GM18520 (cell line): ENCODE measurements around the gene EHMT1.
"Not testable (repeated sequence)": the region's sequence is repeated elsewhere in the genome, so short reads cannot be mapped to it uniquely, and the experiment has no call there.

Experiments
- ATAC-seq: cut with Tn5 transposase; IDR thresholded peaks from one replicate; pipeline ENCODE4 v1.9.1; 2021; ENCODE audit not compliant: unreplicated experiment

The EHMT1 gene

GRCh38 chr9:137715866-137716693 is 97.3 kb downstream of the EHMT1 start:
- ATAC-seq = not testable (repeated sequence)

GRCh38 chr9:137716694-137717287 is 98.0 kb downstream of the EHMT1 start:
- ATAC-seq = no peak

- ATAC-seq = no peak
Observed at GRCh38 chr9:137717776-137718327, 99.0 kb downstream of the EHMT1 start.

GRCh38 chr9:137719194-137719593 is 100.4 kb downstream of the EHMT1 start:
- no peak for ATAC-seq

DNA sequence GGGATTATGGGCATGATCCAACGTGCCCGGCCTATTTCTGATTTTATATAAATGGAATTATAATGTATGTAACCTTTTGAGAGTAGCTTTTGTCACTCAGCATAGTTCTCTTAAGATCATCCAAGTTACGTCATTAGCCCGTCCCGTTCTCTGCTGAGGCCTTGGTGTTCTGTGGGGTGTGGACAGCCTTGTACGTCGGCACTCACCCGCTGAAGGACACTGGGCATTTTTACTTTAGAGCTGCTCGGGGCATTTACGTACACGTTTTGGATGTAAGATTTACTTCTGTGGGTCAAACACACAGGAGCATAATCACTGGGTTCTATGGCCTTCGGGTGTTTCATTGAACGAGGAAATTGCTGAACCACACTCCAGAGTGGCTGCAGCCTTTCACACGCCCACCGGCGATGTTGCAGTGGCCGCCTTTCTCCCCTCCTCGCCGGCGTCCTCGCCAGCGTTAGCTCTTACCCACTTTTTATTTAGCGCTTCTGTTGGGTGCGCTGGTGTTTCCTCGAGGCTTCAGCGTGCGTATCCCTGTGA is 101.8 kb downstream of the EHMT1 start:
- ATAC-seq = no peak

- no peak for ATAC-seq
Observed at GRCh38 chr9:137721479-137721878, 102.7 kb downstream of the EHMT1 start.

GRCh38 chr9:137721899-137722298 is 103.1 kb downstream of the EHMT1 start:
- no peak for ATAC-seq

- ATAC-seq = no peak
Observed at GRCh38 chr9:137722481-137722880, 103.7 kb downstream of the EHMT1 start.

GRCh38 chr9:137723356-137723755 is 104.6 kb downstream of the EHMT1 start:
- ATAC-seq = not testable (repeated sequence)

- ATAC-seq = no peak
Observed at GRCh38 chr9:137723783-137724445, 105.1 kb downstream of the EHMT1 start.

DNA sequence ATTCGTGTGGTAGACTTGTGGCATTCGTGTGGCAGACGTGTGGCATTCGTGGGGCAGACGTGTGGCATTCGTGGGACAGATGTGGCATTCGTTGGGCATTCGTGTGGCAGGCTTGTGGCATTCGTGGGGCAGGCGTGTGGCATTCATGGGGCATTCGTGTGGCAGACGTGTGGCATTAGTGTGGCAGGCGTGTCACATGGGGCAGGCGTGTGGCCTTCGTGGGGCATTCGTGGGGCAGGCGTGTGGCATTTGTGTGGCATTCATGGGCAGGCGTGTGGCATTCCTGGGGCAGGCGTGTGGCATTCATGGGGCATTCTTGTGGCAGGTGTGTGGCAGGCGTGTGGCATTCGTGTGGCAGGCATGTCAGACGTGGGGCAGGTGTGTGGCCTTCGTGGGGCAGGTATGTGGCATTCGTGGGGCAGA is 106.0 kb downstream of the EHMT1 start:
- no peak for ATAC-seq

DNA sequence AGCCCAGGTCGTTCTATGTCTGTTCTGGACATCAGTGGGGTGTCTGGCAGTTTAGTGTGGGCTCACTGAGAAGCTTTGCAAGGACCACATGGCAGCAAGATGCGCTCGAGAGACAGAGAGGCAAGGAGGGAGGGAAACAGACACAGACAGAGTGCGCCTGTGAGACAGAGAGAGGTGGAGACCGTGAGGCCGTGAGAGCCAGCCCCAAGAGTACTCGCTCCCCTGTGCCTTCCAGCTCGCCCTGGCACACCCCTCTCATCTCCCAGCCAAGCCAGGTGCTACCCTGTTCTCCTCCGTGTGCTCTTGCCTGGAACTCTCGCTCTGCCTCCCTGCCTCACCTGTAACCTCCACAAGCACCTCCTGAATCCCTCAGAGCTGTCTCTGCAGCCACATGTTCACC is 106.8 kb downstream of the EHMT1 start:
- no peak for ATAC-seq

DNA sequence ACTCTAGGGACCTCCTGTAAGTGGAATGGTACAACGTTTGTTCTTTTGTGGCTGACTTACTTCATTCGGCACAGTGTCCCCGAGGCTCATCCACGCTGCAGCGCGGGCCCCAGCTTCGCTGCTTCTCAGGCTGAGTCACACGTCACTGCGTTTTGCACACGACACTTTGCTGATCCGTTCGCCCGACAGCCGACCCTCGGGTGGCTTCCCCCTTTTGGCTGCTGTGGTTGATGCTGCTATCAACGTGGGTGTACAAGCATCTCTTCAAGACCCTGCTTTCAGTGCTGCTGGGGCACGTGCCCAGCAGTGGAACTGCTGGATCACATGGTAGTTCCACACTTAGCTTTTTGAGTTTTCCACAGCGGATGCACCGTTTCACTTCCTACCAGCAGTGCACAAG is 107.5 kb downstream of the EHMT1 start:
- ATAC-seq = not testable (repeated sequence)

DNA sequence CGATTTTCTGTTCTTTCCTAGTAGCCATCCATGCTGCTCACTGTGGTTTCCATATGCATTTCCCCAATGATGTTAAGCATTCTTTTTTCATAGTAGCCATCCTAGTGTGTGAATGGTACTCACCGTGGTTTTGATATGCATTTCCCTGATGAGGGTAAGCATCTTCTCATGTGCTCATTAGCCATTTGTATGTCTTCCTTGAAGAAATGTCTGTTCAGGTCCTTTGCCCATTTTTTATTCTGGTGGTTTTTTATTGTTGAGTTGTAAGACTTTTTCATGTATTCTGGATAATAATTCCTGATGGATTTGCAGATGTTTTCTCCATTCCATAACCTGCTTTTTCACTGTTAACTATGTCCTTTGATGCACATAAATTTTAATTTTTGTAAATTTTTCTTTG is 108.0 kb downstream of the EHMT1 start:
- ATAC-seq = no peak

- ATAC-seq = no peak
Observed at GRCh38 chr9:137727716-137728115, 108.9 kb downstream of the EHMT1 start.

- no peak for ATAC-seq
Observed at GRCh38 chr9:137728444-137729311, 109.9 kb downstream of the EHMT1 start.

DNA sequence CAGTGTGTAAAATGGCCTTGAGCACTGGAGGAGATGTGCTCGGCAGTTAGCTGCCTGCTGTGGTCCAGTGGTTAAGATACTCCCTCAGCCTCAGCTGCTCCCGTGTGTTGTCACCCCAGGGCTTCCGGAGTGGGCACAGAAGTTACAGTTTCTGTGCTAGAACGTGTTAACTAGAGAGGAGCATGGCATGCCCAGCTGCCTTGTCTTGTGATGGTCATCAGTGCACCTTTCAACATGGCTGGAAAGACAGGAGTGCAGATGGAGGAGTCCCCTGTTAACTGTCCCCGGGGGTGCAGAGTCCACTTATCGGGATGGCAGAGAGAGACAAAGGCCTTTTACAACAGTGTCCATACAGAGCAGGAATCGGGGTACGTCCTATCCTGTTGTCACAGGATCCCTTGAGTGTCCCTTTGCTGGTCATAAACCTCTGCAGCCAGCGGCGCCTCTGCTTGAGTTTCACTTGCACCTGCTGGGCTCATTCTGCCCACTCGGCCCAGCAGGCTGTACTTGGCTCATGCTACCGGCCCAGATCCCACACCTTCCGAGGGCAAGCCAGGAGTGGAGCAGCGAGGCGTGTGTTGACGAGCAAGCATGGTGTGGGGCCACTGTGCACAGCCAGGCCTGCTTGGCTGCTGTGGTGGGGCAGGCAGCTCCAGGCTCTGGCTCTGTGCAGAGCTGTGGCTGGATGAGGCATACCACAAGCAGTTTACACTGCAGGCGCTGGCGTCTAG is 112.6 kb downstream of the EHMT1 start:
- ATAC-seq = no peak

- no peak for ATAC-seq
Observed at GRCh38 chr9:137731947-137732813, 113.4 kb downstream of the EHMT1 start.

GRCh38 chr9:137733429-137733828 is 114.6 kb downstream of the EHMT1 start:
- ATAC-seq = no peak
